ENCODE measurements around the gene PHGDH.
"Not testable (repeated sequence)": the region's sequence is repeated elsewhere in the genome, so short reads cannot be mapped to it uniquely, and the experiment has no call there.

The PHGDH gene

DNA sequence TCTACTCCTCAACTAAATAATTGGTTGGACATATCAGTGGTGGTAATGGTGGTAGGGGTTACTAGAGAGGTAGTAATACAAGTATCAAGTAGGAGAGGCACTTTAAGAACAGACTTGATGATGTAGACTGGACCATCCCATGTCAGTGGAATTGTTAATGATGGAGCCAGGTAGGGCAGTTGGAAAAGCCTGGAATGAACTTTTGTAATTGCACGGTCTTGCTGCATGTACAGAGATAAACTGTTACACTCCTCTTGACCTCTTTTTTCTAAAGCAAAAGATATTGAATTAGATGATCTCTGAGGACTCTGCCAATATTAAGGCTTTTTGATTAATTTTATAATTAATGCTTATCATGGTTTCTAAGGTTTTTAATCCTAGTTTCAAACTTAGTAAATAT lies 51.2 kb downstream of the PHGDH start:
- DNase-seq (ENCODE audit: low read depth in 2 of 2) = no peak

DNA sequence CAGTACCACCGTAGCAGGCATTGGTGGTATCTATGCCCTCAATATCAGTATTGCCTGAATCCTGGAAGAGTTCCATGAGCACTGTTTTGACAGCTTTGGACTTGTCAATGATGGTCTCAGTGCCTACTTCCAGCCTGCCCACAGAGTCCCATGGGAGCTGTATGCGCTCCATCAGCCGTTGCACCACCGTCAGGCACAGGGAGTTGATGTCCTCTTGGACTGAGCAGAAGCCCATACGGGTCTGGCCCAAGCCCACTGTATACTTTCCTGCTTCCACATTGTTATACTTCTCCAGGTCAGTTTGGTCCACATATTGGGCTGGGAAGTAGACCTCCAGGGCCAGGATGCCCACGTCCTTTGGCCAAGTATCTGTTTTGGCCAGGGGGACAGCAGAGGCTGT lies 52.5 kb downstream of the PHGDH start:
- no peak for DNase-seq (ENCODE audit: low read depth in 2 of 2)

DNA sequence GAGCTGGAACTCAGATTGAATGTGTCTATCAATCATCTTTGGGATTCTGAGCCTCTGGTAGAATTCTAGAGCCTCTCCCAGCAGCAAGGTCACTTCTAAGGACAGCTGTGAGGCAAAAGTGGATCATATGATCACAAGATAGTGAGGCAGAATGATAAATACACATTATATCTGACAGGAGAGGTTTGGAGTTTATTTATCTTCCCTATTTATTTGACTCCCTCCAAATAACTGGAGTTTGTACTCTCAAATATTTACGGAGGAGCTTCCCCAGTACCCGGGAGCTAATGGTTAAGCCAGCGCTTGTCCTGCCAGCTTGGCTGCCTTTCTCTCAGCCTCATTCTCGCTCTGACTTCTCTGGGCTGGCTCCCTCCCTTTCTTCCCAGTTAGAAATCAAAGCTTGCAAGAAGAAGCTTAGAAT lies 54.6 kb downstream of the PHGDH start:
- no peak for DNase-seq (ENCODE audit: low read depth in 2 of 2)

DNA sequence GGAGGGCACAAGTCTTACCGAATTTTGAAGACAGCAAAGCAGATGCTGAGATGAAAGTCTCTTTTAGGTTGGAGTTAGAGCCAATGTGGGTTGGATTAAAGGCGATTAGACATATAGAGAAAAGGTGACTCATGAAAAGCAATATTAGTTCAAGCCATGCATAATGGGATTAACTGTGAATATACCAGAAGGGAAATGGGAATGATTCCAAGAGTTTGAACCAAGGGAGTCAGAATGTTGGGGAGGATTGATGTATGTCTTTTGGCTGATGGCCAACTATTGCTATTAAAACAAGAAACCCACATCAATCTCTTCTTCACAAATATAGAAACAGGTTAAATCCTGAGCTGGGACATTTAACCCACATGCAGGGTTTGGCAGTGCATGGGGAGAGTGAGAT lies 55.8 kb downstream of the PHGDH start:
- DNase-seq (ENCODE audit: low read depth in 2 of 2) = no peak

DNA sequence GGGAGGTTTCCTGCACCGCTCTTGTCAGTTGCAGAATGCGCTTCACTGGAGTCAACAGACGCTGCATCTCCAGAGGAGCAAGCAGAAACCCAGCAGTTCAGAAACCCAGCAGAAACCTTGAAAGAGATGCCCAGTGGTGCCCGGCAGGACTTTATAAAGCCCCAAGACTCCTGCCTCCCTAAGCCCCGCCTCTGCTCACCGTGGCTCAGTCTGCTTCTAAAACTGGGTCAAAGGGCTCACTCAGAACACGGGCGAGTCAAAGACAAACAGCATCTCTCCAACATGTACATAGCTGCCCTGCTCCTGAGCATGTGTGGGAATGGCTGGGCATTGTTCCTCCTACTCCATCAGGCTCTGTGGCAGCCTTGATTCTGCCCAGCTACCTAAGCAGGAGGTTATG lies 57.0 kb downstream of the PHGDH start, which contains the start of gene HMGCS2:
TSS of gene HMGCS2 (minus strand) at position 128 of the 400 bp plus-strand sequence. CDS start at position 67, 61 bp downstream.
- DNase-seq (ENCODE audit: low read depth in 2 of 2) = no peak

DNA sequence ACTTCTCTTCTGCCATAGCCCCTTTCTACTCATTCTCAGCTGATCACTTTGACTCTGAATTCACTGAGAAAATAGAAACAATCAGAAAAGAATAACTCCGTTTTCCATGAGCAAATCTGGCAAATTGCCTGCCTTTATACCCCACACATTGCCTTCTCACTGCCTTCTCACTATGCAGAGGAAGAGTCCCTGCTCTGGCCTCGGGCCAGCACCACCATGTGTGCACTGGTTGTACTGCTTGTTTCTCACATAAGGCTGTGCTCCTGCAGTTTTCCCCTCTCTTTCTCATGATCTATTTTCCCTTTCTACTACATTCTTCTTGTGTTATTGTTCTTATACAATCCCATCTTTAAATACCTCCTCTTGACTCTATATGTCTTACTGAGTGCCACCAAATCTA lies 59.3 kb downstream of the PHGDH start:
- no peak for DNase-seq (ENCODE audit: low read depth in 2 of 2)

DNA sequence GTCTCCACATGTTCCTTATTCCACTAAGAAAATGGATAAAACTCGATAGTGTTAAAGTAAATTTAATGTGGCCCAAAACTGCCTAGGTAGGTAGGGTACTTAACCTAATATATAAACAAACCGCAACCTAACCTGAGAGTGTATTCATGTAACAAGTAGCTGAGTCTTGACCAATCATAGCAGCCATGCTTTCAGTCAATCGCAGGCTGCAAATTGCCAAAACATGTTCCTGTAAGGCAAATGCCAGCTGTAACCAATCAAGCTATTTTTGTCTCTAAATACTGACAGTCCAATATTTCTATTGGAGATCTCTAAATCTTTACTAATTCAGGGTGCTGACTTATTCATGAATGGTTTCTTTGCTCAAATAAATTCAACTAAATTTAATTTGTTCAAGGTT lies 60.0 kb downstream of the PHGDH start:
- DNase-seq (ENCODE audit: low read depth in 2 of 2) = no peak

DNA sequence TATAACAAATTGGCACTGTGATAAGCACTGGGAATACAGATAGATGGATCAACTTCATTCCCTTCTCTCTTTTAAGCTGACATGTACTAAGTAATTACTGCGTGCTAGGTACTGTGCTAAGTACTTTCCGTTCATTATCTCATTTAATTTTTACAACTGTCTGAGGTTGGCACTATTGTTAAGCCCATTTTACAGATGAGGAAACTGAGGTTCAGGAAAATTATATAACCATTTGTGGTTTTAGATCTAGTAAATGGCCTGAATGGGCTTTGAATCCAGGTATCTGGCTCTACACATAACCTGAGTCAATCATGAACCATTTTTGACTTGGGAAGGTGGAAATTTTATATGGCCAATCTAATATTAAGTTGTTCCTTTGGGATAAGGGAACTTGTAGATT lies 60.6 kb downstream of the PHGDH start:
- no peak for DNase-seq (ENCODE audit: low read depth in 2 of 2)

DNA sequence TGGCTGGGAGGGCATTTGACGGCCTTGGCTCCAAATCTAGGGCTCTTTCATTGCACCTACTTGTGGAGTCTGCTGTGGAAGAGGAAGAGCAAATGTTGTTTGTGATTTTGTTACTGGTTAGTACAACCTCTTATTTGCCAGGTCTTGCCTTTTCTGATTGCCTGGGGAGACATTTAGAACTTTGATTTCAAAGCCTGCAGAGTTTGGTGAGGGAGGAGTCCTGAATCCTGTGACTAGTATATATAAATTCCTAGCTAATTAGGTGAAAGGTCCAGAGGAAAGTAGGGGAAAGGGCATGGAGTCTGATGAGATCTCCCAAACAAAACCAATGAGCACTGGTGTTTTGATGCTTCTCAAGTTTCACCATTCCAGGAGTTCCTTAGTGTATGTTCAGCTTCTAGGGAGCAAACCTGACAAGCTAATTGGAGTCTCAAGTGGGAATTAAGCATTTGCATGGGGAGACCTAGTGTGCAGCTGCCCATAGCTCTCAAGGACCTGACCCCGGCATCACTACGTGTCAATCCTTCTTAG lies 62.0 kb downstream of the PHGDH start:
- no peak for DNase-seq (ENCODE audit: low read depth in 2 of 2)

DNA sequence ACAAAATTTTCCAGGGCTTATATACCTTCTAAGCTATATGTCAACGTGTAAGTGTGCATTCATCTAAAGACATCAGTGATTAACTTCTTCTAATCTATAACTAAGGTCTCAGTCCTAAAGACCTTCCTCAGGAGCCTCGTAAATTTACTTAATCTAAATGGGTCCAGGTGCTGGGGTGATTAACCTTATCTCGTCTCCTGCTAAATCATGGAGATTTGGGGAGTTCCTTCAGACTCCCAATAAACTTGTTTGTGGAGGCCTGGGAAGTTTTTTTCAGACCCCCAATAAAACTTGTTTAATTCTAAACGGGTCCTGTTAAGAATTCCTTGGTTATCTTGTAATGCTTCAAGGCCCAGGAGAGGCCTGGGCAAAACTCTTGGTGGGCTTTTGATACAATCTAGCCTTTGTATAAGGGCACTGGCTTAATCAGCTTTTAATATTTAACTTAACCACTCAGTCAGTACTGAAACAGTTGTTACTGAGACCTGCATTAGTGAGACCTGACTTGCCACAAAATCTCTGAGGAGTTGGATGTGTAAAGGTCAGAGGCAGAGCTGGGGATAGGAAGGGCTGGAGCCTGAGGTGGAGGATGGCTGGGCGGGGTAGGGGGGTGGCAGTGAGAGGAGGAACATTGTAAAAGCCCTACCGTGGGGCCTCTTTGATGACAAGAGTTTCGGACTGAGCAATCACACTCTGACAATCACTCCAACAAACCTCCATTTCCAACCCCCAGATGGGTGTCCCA lies 63.2 kb downstream of the PHGDH start:
- no peak for DNase-seq (ENCODE audit: low read depth in 2 of 2)

DNA sequence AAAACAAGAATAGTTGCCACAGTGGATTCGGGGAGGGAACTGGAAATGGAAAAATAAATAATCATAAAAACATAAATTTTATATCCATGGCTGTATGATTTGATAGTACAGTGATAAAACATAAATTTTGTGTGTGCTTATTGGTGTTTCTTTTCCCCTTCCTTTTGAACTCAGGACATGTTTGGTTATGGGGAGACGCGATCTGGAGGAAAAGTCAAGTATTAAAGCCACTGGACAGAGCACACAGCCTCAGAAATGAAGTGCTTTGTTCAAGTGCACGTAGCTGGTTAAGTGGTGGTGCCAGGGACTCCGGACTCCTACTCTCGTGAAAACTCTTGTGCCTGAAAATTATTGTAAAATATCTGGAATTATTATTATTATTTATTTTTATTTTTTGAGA lies 66.6 kb downstream of the PHGDH start:
- DNase-seq (ENCODE audit: low read depth in 2 of 2) = no peak

DNA sequence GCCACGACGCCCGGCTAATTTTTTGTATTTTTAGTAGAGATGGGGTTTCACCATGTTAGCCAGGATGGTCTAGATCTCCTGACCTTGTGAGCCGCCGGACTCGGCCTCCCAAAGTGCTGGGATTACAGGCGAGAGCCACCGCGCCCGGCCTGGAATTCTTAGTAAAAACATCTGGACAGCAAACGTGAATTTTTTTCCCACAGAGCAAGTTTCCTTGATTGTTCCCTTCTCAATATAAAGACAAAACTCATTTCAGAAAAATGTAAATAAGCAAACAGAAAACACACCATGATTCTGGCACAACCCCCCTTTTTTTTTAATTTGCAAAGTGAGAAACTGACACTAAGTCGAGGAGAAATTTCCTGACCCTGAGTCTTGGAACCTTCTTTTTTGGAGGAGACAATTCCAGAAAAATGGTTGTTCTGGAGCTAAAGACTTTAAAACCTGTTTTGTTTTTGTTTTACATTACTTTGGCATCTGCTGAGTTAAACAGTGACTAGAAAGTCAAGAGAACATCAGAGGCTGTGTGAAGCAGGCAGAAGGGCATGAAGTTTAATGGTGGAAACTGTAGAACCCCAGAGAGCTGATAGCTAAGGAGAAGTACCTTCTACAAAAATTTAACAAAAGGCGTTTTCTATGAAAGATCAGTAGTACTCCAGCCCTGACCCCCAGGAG lies 67.3 kb downstream of the PHGDH start:
- DNase-seq (ENCODE audit: low read depth in 2 of 2) = no peak

DNA sequence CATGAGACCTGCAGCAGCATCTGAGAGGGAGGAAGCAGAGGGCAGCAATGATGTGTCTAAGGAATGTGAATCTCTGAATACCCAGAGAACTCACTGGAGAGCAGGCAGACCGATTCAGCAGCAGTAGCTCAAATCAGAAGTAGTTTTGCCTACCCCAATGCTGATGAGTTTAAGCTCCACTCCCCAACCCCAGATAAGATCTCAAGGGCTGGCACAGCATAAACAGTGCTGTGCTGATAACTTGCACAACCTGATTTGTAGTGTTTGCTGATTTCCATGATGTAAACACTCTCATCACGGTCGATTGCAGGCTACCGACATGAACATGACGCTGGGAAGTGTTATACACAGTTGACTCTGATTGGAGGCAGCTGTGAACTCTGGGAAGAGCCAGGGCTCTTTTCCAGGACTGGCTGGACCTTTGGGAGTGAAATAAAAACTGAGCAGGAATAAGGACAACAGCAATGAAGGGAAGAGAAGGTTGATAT lies 68.2 kb downstream of the PHGDH start:
- DNase-seq (ENCODE audit: low read depth in 2 of 2) = no peak

DNA sequence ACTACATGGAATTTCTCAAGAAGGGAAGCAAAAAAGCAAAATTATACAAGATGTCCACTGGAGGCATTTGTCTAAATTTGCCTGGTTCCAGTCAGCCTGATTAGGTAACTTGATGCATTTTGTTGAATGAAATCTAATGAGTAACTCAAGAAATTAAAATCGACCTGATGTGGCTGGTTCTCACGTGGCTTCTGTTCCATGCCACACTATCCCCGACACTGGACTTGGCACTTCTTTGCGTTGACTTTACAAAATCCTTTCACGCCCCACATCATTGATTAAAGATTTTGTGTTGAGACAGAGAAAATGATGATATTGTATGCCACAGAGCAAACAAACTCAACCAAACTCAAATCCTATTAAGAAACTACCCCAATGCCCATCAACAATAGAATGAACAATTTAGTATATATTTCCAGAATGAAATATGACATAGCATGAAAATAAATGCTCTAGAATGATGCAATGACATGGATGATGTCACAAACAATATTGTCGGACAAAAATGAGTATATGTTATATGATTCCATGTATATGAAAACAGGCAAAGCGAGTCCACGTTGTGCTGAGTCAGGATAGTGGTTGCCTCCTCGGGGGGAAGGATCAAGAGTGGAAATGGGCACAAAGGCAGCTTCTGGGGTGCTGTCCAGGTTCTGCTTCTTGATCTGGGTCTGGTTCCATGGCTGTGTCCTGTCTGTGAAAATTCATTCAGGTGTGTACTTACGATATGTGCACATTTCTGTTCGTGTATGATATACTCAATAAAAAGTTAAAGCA lies 69.9 kb downstream of the PHGDH start:
- no peak for DNase-seq (ENCODE audit: low read depth in 2 of 2)

DNA sequence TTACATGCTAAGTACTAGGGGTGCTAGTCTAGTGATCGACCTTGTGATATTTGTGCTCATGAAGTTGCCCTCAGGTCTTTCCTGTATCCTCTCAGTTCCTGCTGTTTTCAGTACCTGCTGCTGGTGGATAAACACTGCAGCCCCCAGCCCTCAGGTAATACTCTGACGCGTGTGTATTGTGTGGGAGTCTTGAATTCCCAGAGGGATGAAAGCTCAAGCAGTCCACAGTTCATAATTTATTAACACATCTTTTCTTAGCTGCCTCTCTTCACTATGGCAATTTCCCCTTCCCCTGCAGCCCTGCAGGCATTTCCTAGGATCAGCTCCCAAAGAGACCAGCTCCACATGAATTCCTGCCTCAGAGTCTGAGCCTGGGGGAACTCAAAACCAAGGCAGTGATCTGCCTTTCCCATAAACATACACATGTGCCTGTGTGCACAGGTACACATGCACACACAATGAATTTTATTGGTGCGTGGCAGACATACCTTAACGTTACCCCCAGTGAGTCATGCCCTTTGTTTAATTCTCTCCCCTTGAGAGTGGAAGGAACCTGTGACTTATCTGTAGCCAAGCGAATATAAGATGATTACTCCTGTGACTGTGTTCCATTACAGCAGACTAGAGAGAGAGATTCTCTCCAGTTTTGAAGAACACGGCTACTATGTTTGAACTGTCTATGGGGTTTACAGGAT lies 71.0 kb downstream of the PHGDH start:
- no peak for DNase-seq (ENCODE audit: low read depth in 2 of 2)

DNA sequence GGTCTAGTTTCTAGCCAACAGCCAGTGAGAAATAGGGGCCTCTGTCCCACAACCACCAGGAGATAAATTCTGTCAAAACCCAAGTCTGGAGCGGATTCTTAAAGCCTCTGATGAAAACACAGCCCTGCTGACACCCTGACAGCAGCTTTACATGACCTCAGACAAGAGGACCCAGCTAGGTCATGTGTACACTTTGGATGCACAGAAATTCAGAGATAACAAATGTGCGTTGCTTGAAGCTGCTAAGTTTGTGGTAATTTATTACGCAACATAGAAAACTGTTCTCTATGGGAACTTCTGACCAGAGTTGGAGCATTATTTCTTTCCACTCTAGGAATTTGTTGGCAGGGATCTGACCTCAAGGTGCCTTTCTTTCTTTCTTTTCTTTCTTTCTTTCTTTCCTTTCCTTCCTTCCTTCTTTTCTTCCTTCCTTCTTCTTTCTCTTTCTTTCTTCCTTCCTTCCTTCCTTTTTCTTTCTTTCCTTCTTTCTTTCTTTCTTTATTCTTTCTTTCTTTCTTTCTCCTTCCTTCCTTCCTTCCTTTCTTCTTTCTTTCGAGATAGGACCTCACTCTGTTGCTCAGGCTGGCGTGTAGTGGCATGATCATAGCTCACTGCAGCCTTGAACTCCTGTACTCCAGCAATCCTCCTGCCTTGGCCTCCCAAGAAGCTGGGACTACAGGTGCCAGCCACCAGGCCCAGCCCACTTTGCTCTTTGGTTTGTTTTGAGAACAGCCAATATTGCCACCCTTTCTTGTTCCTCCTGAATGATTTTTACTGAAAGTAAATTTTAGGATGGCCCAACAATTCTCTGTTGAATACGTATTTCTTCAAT lies 71.8 kb downstream of the PHGDH start:
- no peak for DNase-seq (ENCODE audit: low read depth in 2 of 2)

DNA sequence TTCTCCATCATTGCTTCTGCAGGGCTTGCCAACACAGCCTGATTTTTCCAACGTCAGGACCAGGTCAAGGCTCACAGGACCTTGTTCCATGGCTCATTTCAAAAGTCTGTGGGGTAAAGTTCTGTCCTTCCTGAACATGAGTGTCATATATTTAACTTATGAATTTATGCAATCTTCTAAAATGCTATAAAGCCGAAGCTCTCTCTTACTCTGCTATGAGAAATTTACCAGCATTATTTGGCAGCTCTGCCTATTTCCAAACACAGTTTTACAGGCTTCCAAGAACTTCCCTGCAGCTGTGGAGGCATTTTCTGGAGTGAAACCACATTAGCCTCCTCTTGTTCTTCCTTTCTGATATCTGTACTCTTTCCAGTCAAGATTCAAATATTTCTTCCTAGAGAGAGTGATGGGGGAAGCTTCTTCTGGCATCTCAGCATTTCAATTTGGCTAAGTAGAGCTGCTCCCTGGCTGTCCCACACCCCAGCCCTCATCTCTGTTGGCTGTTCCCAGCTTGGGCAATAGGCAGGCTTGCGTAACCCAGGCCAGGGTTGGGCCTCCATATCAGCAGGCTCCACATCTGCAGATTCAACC lies 72.6 kb downstream of the PHGDH start:
- DNase-seq (ENCODE audit: low read depth in 2 of 2) = no peak

DNA sequence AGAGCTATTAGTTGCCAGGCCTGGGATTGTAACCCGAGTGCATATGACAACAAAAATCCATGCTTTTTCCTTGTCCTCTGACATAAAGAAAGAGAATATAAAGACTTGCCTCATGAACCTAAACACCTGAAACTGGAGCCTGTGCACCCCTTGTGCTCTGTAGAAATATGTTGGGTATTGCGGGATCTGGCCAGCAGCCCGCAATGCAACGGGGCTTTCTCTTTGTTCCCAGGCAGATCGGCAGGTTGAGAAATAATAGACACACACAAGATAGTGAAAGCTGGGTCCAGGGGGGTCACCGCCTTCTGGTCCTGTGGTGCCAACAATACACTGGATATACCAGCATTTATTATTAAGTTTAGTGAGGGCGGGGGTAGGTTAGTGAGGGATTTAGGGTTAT lies 74.3 kb downstream of the PHGDH start:
- not testable (repeated sequence) for DNase-seq (ENCODE audit: low read depth in 2 of 2)

DNA sequence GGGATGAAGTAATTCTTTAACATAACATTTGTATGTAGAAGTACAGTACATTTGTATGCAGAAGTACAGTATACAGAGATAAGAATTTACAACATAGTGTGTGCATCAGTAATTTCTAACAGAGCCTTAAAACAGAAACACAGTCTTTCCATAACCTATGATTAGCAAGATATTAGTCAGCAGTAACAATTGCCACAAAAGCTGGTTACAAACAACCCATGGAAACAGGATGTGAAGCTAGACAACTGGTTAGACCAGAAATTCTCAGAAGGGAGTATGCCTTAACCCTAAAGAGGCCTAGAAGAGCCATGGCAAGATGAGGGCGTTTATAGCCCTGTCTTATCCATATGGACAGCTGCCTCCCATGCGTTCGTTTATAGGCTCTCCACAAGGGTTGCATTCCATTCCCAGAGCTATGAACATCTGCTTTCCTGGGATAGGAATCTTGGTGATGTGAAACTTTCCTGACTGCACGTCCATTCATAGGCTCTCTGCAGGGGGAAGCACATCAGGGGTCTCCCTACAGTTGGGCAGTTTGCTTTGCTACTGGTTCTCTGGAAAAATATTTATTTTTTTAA lies 74.8 kb downstream of the PHGDH start:
- DNase-seq (ENCODE audit: low read depth in 2 of 2) = not testable (repeated sequence)

DNA sequence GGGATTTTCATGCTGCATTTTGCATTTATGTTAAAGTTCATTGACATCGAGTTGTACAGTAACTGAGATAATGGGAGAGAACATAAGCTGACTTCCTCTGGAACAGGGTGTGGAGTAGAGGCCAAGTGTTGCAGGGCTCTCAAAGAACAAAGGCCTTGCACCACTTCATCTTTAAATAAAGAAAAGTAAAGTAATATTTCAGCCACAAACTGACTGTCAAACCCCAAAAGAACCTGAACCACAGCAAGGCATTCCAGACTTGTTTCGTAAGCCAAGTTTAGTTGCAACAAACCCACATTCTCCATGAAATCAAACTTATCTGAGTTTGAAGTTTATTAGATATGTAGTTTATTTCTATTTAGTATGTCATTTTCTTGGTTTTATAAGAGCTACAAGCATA lies 76.0 kb downstream of the PHGDH start:
- no peak for DNase-seq (ENCODE audit: low read depth in 2 of 2)

Measured in stimulated activated CD8-positive, alpha-beta memory T cell treated with anti-CD3 and anti-CD28 coated beads, Interleukin-15, amount 100 ng/mL, for 48 hours (primary cell).